UCSD-AML1 (cell line): ENCODE results near the gene PDE6B.
"Not testable (repeated sequence)": the region's sequence is repeated elsewhere in the genome, so short reads cannot be mapped to it uniquely, and the experiment has no call there.

Source experiments
- DNase-seq: peaks from one replicate; lab custom pipeline; 2025; ENCODE audit not compliant: unreplicated experiment; lab: John Stamatoyannopoulos, UW

The PDE6B gene

GRCh38 chr4:635066-635835 lies 9.9 kb downstream of the PDE6B start:
- not testable (repeated sequence) for DNase-seq

- DNase-seq: no peak
These were observed 10.7 kb downstream of the PDE6B start for GRCh38 chr4:635851-636627.

GRCh38 chr4:636628-637159 lies 11.3 kb downstream of the PDE6B start:
- no peak for DNase-seq

- no peak for DNase-seq
These were observed 12.3 kb downstream of the PDE6B start for GRCh38 chr4:637536-638280.

GRCh38 chr4:642366-642765 lies 17.0 kb downstream of the PDE6B start:
- DNase-seq: not testable (repeated sequence)

- no peak for DNase-seq
These were observed 21.1 kb downstream of the PDE6B start for GRCh38 chr4:646460-646859.

- DNase-seq: no peak
These were observed 22.1 kb downstream of the PDE6B start for GRCh38 chr4:647481-647880.

GRCh38 chr4:648579-649292 lies 23.4 kb downstream of the PDE6B start:
- no peak for DNase-seq

GRCh38 chr4:649293-649625 lies 23.9 kb downstream of the PDE6B start:
- DNase-seq: no peak

GRCh38 chr4:649751-650310 lies 24.5 kb downstream of the PDE6B start:
- DNase-seq: no peak

GRCh38 chr4:650461-650860 lies 25.1 kb downstream of the PDE6B start:
- no peak for DNase-seq

- no peak for DNase-seq
These were observed 25.8 kb downstream of the PDE6B start for GRCh38 chr4:650951-651883.

- DNase-seq: no peak
These were observed 26.7 kb downstream of the PDE6B start for GRCh38 chr4:651884-652642.

- no peak for DNase-seq
These were observed 27.9 kb downstream of the PDE6B start for GRCh38 chr4:653080-653821.

GRCh38 chr4:653831-654502 lies 28.6 kb downstream of the PDE6B start:
- DNase-seq: no peak

- no peak for DNase-seq
These were observed 29.1 kb downstream of the PDE6B start for GRCh38 chr4:654503-654845.

GRCh38 chr4:654871-655463 lies 29.6 kb downstream of the PDE6B start:
- DNase-seq: no peak
